ENCODE results near the gene PDE3A.

The PDE3A gene

DNA sequence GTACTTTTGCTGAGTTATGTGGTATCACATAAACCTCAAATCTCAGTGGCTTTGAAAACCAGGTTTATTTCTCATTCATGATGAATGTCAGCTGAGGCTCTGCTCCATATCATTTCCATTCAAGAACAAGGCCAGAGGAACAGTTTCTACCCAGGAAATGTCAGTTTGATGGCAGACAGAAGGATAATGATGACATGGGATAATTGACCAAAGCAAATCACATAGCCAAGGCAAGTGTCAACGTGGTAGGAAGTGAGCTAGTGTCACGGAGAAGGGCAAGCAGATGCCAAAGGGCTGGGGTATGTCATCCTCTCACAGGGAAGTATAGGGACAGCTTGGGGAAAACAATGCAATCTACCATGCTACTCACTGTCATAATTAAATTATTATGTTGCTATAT, 12.3 kb upstream of the PDE3A start:
- no peak overlapping the region for H3K4me2 ChIP-seq (ENCODE audit: low read length)
- TF ChIP-seq, protein P1, sequence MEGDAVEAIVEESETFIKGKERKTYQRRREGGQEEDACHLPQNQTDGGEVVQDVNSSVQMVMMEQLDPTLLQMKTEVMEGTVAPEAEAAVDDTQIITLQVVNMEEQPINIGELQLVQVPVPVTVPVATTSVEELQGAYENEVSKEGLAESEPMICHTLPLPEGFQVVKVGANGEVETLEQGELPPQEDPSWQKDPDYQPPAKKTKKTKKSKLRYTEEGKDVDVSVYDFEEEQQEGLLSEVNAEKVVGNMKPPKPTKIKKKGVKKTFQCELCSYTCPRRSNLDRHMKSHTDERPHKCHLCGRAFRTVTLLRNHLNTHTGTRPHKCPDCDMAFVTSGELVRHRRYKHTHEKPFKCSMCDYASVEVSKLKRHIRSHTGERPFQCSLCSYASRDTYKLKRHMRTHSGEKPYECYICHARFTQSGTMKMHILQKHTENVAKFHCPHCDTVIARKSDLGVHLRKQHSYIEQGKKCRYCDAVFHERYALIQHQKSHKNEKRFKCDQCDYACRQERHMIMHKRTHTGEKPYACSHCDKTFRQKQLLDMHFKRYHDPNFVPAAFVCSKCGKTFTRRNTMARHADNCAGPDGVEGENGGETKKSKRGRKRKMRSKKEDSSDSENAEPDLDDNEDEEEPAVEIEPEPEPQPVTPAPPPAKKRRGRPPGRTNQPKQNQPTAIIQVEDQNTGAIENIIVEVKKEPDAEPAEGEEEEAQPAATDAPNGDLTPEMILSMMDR (IDR thresholded peaks at IDR 0.05), result no peak
- H3K27me3 ChIP-seq (ENCODE audit: control insufficient read depth, insufficient read depth, low read length), result no peaks in the 10 kb centered on the region
- H3K9ac ChIP-seq, result no peak overlapping the region
- H3K4me1 ChIP-seq, result no peaks in the 10 kb centered on the region
- H3K9me3 ChIP-seq (ENCODE audit: control insufficient read depth, low read length), result no peaks in the 10 kb centered on the region
- no peaks in the 10 kb centered on the region for H3K79me2 ChIP-seq
- H2AFZ ChIP-seq, result no peak overlapping the region
- no peaks in the 10 kb centered on the region for H3K36me3 ChIP-seq (ENCODE audit: control insufficient read depth, insufficient read depth, low read length)
- no peak overlapping the region for H3K4me3 ChIP-seq (ENCODE audit: low read depth, low read length)
- H3K27ac ChIP-seq, result no peak overlapping the region

DNA sequence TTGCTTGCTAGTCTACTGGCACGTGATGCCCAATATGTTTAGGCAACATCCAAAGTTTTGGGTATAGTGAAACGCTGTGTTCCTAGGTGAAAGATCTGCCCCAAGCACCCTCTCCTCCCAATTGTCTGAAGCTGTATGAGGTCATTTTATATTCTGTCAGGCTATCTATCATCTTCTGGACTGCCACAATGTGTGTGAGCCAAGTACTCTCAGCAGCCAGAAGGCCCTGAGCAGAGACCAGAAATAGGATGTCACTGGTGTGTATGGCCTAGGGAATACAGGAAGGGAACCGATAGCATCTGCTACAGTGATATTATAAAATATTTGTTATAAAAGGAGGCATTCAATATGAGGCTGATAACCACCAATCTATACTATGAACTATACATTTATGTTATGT, 7.9 kb upstream of the PDE3A start:
- no peaks in the 10 kb centered on the region for H3K79me2 ChIP-seq
- H3K4me1 ChIP-seq, result no peaks in the 10 kb centered on the region
- TF ChIP-seq, protein P1 (IDR thresholded peaks at IDR 0.05), result no peak
- H2AFZ ChIP-seq, result no peak overlapping the region
- H3K9me3 ChIP-seq (ENCODE audit: control insufficient read depth, low read length), result no peaks in the 10 kb centered on the region
- no peak overlapping the region for H3K9ac ChIP-seq
- no peak overlapping the region for H3K4me3 ChIP-seq (ENCODE audit: low read depth, low read length)
- no peaks in the 10 kb centered on the region for H3K36me3 ChIP-seq (ENCODE audit: control insufficient read depth, insufficient read depth, low read length)
- H3K27me3 ChIP-seq (ENCODE audit: control insufficient read depth, insufficient read depth, low read length), result no peaks in the 10 kb centered on the region
- no peak overlapping the region for H3K27ac ChIP-seq
- no peak overlapping the region for H3K4me2 ChIP-seq (ENCODE audit: low read length)

DNA sequence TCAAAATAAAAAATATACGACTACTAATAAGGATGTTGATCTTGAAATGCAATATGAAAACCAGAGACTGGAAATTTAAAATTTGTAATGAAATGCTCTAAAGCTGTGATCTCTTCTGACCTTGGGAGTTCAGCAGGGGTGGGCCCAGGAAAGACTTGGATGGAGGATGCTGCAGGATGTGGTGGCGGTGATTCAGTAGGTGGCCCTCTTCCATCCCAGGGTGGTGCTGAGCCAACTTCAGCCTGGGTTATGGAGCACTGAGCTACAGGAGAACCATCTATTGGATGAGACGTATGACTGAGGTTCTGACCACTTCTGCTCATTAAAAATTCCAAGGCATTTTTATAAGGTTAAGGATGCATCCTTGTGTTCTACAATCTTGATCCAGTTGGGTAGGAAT, 6.9 kb upstream of the PDE3A start:
- H3K4me1 ChIP-seq, result no peaks in the 10 kb centered on the region
- no peak overlapping the region for H2AFZ ChIP-seq
- H3K27ac ChIP-seq, result no peak overlapping the region
- TF ChIP-seq, protein P1 (IDR thresholded peaks at IDR 0.05), result no peak
- no peak overlapping the region for H3K4me3 ChIP-seq (ENCODE audit: low read depth, low read length)
- H3K36me3 ChIP-seq (ENCODE audit: control insufficient read depth, insufficient read depth, low read length), result no peaks in the 10 kb centered on the region
- H3K9ac ChIP-seq, result no peak overlapping the region
- H3K27me3 ChIP-seq (ENCODE audit: control insufficient read depth, insufficient read depth, low read length), result no peaks in the 10 kb centered on the region
- no peaks in the 10 kb centered on the region for H3K9me3 ChIP-seq (ENCODE audit: control insufficient read depth, low read length)
- no peaks in the 10 kb centered on the region for H3K79me2 ChIP-seq
- H3K4me2 ChIP-seq (ENCODE audit: low read length), result no peak overlapping the region

DNA sequence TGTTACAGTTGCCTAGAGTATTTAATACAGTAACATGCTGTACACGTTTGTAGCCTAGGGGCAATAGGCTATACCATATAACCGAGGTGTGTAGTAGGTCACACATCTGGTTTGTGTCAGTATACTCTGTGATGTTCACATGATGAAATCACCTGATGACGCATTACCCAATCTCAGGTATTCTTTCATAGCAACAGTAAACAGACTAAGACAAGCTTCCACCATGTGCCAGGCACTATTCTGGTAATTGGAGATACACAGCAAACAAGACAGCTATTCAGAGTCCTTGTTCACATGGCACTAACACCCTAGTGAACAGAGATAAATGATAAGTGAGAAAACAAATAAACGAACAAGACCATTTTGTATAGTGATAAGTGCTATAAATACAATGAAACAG, 3.8 kb upstream of the PDE3A start:
- no peaks in the 10 kb centered on the region for H3K4me1 ChIP-seq
- H3K4me3 ChIP-seq (ENCODE audit: low read depth, low read length), result no peak overlapping the region
- H3K79me2 ChIP-seq, result no peaks in the 10 kb centered on the region
- no peak overlapping the region for H2AFZ ChIP-seq
- no peaks in the 10 kb centered on the region for H3K9me3 ChIP-seq (ENCODE audit: control insufficient read depth, low read length)
- H3K27me3 ChIP-seq (ENCODE audit: control insufficient read depth, insufficient read depth, low read length), result no peaks in the 10 kb centered on the region
- H3K36me3 ChIP-seq (ENCODE audit: control insufficient read depth, insufficient read depth, low read length), result no peaks in the 10 kb centered on the region
- H3K4me2 ChIP-seq (ENCODE audit: low read length), result no peak overlapping the region
- TF ChIP-seq, protein P1 (IDR thresholded peaks at IDR 0.05), result no peak
- H3K9ac ChIP-seq, result no peak overlapping the region
- H3K27ac ChIP-seq, result no peak overlapping the region

DNA sequence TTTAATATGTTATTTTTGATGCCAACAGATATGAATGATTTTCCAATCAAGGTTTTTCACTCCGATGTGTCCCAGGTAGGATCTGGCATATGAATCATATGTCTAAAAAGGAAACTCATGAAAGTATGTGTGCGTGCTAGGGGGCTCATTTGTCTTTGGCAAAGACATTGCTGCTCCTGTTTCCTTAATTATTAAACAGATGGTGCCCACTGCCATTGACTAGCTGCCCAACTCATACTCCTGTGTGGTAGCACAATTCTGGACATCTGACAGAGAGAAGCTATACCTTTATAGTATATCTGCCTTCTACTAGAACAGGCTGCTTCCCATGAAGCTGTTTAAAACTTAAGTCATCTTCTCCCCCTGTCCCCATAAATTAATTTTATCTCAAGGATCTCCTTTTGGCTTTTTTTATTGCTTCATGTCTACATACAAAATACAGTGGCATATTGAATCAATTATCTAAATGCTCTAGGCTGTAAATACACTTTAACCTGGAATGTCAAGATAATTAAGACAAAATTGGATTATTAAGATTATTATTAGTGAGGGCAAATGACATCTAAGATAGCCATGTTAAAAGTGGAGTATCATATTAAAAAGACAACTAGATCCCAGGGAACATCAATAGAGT, 1.4 kb upstream of the PDE3A start:
- H3K79me2 ChIP-seq, result no peaks in the 10 kb centered on the region
- no peaks in the 10 kb centered on the region for H3K27me3 ChIP-seq (ENCODE audit: control insufficient read depth, insufficient read depth, low read length)
- no peak overlapping the region for H3K27ac ChIP-seq

More for the DNA sequence above, 1.4 kb upstream of the PDE3A start:
- TF ChIP-seq, protein P1 (IDR thresholded peaks at IDR 0.05), result no peak
- Histone ChIP-seq H3K4me3 (ENCODE audit: low read depth, low read length) (no peak overlapping the region), H2AFZ (no peak overlapping the region), H3K4me2 (ENCODE audit: low read length) (no peak overlapping the region), H3K4me1 (no peaks in the 10 kb centered on the region), H3K36me3 (ENCODE audit: control insufficient read depth, insufficient read depth, low read length) (no peaks in the 10 kb centered on the region), H3K9ac (no peak overlapping the region), H3K9me3 (ENCODE audit: control insufficient read depth, low read length) (no peaks in the 10 kb centered on the region)
